ENCODE results near the gene CCDC112.

CCDC112 gene

DNA sequence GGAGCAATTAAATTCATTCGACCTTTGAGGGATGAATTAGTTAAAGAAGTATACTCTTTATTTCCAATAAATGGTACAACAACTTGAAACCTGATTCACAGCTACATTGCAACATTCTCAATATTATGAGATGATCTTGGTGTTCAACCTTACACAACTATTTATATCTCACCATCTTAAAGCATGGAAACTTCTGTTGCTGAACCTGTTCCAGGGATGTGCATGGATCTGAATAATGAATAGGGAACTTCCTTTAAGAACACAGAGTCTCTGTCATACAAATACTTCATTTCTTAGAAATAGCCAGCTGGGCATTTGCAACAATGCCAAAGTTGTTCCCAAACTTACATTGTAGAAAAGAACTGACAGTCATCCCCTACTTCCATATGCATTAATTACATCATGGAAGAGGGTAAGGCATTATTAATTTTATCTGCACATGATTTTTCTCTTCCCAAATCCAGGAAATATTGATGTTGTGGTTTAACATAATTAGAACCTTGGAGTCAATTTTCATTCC lies 39.8 kb upstream of the CCDC112 start:
- no peak overlapping the region for H2AFZ ChIP-seq (ENCODE audit: low read length)
- no peak for DNase-seq (ENCODE audit: low spot score)
- WGBS, 2 donors (ENCODE audit: extremely low coverage in 2 of 2, insufficient read length in 2 of 2, insufficient replicate concordance in 1 of 2): no CpG with 5 or more reads among the region's 1 CpG

DNA sequence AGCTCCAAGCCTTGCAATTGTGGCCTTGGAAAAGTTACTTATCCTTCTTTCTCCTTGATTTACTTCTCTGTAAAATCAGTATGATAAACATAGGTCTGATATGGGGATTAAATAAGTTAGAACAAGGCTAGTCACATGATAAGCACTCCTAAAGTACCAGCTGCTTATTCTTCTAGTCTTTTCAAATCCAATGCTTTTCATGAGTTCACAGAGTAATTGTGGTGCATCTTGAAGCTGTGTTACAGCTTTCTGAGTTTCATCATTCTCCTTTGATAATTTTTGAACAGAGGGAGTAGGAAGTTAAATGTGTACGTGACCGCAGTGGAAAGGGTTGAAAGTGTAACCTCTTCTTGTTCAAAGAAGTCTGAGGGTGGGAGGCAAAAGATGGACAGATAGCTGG lies 38.8 kb upstream of the CCDC112 start:
- Histone ChIP-seq H2AFZ (ENCODE audit: low read length) (no peak overlapping the region), H2AK5ac (ENCODE audit: low read depth, low read length) (no peak overlapping the region), H2BK15ac (ENCODE audit: low read length) (no peak overlapping the region), H3K4me1 (ENCODE audit: control insufficient read depth in 2 of 2, insufficient read depth in 1 of 2, low read depth in 1 of 2, low read length in 2 of 2) (peaks cover 0 to 3% of the 10 kb centered on the region in 2 donors), H3K4me3 (ENCODE audit: low read length in 2 of 2) (no peak overlapping the region), H4K91ac (ENCODE audit: low read depth, low read length, poor library complexity) (no peak overlapping the region), H2BK12ac (ENCODE audit: low read length) (no peak overlapping the region), H3K27ac (replicated peaks; ENCODE audit: low read length) (no peak overlapping the region), H3K18ac (ENCODE audit: low read length) (no peak overlapping the region), H2BK5ac (ENCODE audit: low read length) (no peak overlapping the region), H3K27me3 (ENCODE audit: control insufficient read depth in 3 of 3, insufficient read depth in 3 of 3, low read depth in 1 of 3, low read length in 3 of 3) (no peaks in the 10 kb centered on the region), H3K9me3 (replicated peaks in 1 of 2; ENCODE audit: control insufficient read depth in 2 of 2, insufficient read depth in 1 of 2, low read depth in 1 of 2, low read length in 2 of 2) (no peaks in the 10 kb centered on the region), H2BK120ac (ENCODE audit: low read depth, low read length) (no peak overlapping the region), H4K8ac (ENCODE audit: low read depth, low read length) (no peak overlapping the region), H3K14ac (ENCODE audit: low read length) (no peak overlapping the region), H3K9ac (ENCODE audit: low read depth, low read length, poor library complexity) (no peak overlapping the region), H3K4ac (ENCODE audit: low read length) (no peak overlapping the region), H3K23ac (ENCODE audit: low read depth, low read length, poor library complexity) (no peak overlapping the region), H3K36me3 (replicated peaks in 1 of 2; ENCODE audit: control insufficient read depth in 2 of 2, insufficient read depth in 2 of 2, low read length in 2 of 2) (no peaks in the 10 kb centered on the region), H3K79me1 (ENCODE audit: low read depth, low read length) (no peaks in the 10 kb centered on the region), H3K4me2 (ENCODE audit: insufficient read depth, low read length, poor library complexity, severe bottlenecking) (no peak overlapping the region)
- DNase-seq (ENCODE audit: low spot score): no peak
- WGBS, 2 donors (ENCODE audit: extremely low coverage in 2 of 2, insufficient read length in 2 of 2, insufficient replicate concordance in 1 of 2): no CpG with 5 or more reads among the region's 2 CpGs

More for the DNA sequence above, 39.8 kb upstream of the CCDC112 start:
- Histone ChIP-seq H3K23ac (ENCODE audit: low read depth, low read length, poor library complexity) (no peak overlapping the region), H2BK15ac (ENCODE audit: low read length) (no peak overlapping the region), H2BK120ac (ENCODE audit: low read depth, low read length) (no peak overlapping the region), H2AK5ac (ENCODE audit: low read depth, low read length) (no peak overlapping the region), H3K27ac (replicated peaks; ENCODE audit: low read length) (no peak overlapping the region), H2BK5ac (ENCODE audit: low read length) (no peak overlapping the region), H3K4me3 (ENCODE audit: low read length in 2 of 2) (no peak overlapping the region), H3K36me3 (replicated peaks in 1 of 2; ENCODE audit: control insufficient read depth in 2 of 2, insufficient read depth in 2 of 2, low read length in 2 of 2) (no peaks in the 10 kb centered on the region), H3K27me3 (ENCODE audit: control insufficient read depth in 3 of 3, insufficient read depth in 3 of 3, low read depth in 1 of 3, low read length in 3 of 3) (no peaks in the 10 kb centered on the region), H3K18ac (ENCODE audit: low read length) (no peak overlapping the region), H4K8ac (ENCODE audit: low read depth, low read length) (no peak overlapping the region), H2BK12ac (ENCODE audit: low read length) (no peak overlapping the region), H3K14ac (ENCODE audit: low read length) (no peak overlapping the region), H3K4ac (ENCODE audit: low read length) (no peak overlapping the region), H3K9ac (ENCODE audit: low read depth, low read length, poor library complexity) (no peak overlapping the region), H3K4me2 (ENCODE audit: insufficient read depth, low read length, poor library complexity, severe bottlenecking) (no peak overlapping the region), H3K4me1 (ENCODE audit: control insufficient read depth in 2 of 2, insufficient read depth in 1 of 2, low read depth in 1 of 2, low read length in 2 of 2) (peaks cover 0 to 3% of the 10 kb centered on the region in 2 donors), H4K91ac (ENCODE audit: low read depth, low read length, poor library complexity) (no peak overlapping the region), H3K9me3 (replicated peaks in 1 of 2; ENCODE audit: control insufficient read depth in 2 of 2, insufficient read depth in 1 of 2, low read depth in 1 of 2, low read length in 2 of 2) (no peaks in the 10 kb centered on the region), H3K79me1 (ENCODE audit: low read depth, low read length) (no peaks in the 10 kb centered on the region)

DNA sequence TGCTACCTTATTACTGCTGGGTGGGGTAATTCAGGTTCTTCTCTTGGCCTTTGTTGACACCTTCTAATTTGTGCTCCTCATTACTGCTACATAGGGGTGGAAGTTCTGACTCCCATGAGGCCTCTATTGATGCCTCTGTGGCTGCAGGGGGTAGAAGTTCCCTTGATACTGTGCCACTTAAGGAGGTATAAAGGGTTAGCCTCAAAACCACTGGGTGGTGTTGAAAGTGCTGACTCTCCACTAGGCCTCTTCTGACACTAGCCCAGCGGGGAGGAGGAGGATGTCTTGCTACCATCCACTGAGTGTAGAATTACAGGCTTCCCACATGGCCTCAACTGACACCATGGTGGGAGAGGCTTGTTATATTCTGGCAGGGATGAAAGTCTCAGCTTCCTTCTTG lies 36.7 kb upstream of the CCDC112 start:
- H3K4me3 ChIP-seq (ENCODE audit: low read length in 2 of 2): no peak overlapping the region
- no peak overlapping the region for H2AK5ac ChIP-seq (ENCODE audit: low read depth, low read length)
- no peak for DNase-seq (ENCODE audit: low spot score)
- no peaks in the 10 kb centered on the region for H3K36me3 ChIP-seq (replicated peaks in 1 of 2; ENCODE audit: control insufficient read depth in 2 of 2, insufficient read depth in 2 of 2, low read length in 2 of 2)
- WGBS, 2 donors (ENCODE audit: extremely low coverage in 2 of 2, insufficient read length in 2 of 2, insufficient replicate concordance in 1 of 2): no CpG with 5 or more reads among the region's 1 CpG
- peaks cover 2 to 3% of the 10 kb centered on the region in 2 donors for H3K4me1 ChIP-seq (ENCODE audit: control insufficient read depth in 2 of 2, insufficient read depth in 1 of 2, low read depth in 1 of 2, low read length in 2 of 2)
- no peak overlapping the region for H3K4me2 ChIP-seq (ENCODE audit: insufficient read depth, low read length, poor library complexity, severe bottlenecking)
- no peak overlapping the region for H2AFZ ChIP-seq (ENCODE audit: low read length)
- H3K27me3 ChIP-seq (ENCODE audit: control insufficient read depth in 3 of 3, insufficient read depth in 3 of 3, low read depth in 1 of 3, low read length in 3 of 3): no peaks in the 10 kb centered on the region
- H3K23ac ChIP-seq (ENCODE audit: low read depth, low read length, poor library complexity): no peak overlapping the region
- H4K8ac ChIP-seq (ENCODE audit: low read depth, low read length): no peak overlapping the region
- no peak overlapping the region for H3K27ac ChIP-seq (replicated peaks; ENCODE audit: low read length)
- H3K9ac ChIP-seq (ENCODE audit: low read depth, low read length, poor library complexity): no peak overlapping the region
- H2BK120ac ChIP-seq (ENCODE audit: low read depth, low read length): no peak overlapping the region
- no peak overlapping the region for H2BK12ac ChIP-seq (ENCODE audit: low read length)
- H3K14ac ChIP-seq (ENCODE audit: low read length): no peak overlapping the region
- no peak overlapping the region for H3K18ac ChIP-seq (ENCODE audit: low read length)
- H2BK15ac ChIP-seq (ENCODE audit: low read length): no peak overlapping the region
- H4K91ac ChIP-seq (ENCODE audit: low read depth, low read length, poor library complexity): no peak overlapping the region
- no peak overlapping the region for H2BK5ac ChIP-seq (ENCODE audit: low read length)
- no peak overlapping the region for H3K4ac ChIP-seq (ENCODE audit: low read length)
- no peaks in the 10 kb centered on the region for H3K9me3 ChIP-seq (replicated peaks in 1 of 2; ENCODE audit: control insufficient read depth in 2 of 2, insufficient read depth in 1 of 2, low read depth in 1 of 2, low read length in 2 of 2)
- H3K79me1 ChIP-seq (ENCODE audit: low read depth, low read length): no peaks in the 10 kb centered on the region

DNA sequence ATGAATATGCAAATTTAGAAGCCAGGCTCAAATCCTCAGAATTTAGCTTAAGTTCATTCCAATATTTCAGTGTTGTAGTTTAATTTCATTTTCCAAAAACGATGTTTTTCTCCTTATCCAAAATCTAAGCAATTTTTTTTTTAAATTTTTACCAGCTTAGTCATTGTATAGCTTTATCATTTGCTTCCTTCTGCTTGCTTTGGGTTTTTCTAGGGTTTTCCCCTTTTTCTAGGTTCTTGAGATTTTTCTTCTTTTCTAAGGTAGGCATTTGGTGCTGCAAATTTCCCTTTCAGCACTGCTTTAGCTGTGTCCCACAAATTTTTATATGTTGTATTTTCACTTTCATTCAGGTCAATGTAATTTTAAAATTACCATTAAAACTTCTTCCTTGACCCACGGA lies 34.4 kb upstream of the CCDC112 start:
- H3K36me3 ChIP-seq (replicated peaks in 1 of 2; ENCODE audit: control insufficient read depth in 2 of 2, insufficient read depth in 2 of 2, low read length in 2 of 2): no peaks in the 10 kb centered on the region
- no peak overlapping the region for H2BK12ac ChIP-seq (ENCODE audit: low read length)
- no peak overlapping the region for H4K91ac ChIP-seq (ENCODE audit: low read depth, low read length, poor library complexity)
- no peak overlapping the region for H3K23ac ChIP-seq (ENCODE audit: low read depth, low read length, poor library complexity)
- H3K4me3 ChIP-seq (ENCODE audit: low read length in 2 of 2): no peak overlapping the region
- no peak overlapping the region for H2BK120ac ChIP-seq (ENCODE audit: low read depth, low read length)
- H3K4me2 ChIP-seq (ENCODE audit: insufficient read depth, low read length, poor library complexity, severe bottlenecking): no peak overlapping the region
- peaks cover 0 to 4% (median 0%) of the 10 kb centered on the region in 3 experiments for H3K27me3 ChIP-seq (ENCODE audit: control insufficient read depth in 3 of 3, insufficient read depth in 3 of 3, low read depth in 1 of 3, low read length in 3 of 3)
- no CpG with 5 or more reads among the region's 2 CpGs for whole genome bisulfite sequencing, 2 donors (ENCODE audit: extremely low coverage in 2 of 2, insufficient read length in 2 of 2, insufficient replicate concordance in 1 of 2)
- H2AK5ac ChIP-seq (ENCODE audit: low read depth, low read length): no peak overlapping the region
- no peak overlapping the region for H4K8ac ChIP-seq (ENCODE audit: low read depth, low read length)
- H3K79me1 ChIP-seq (ENCODE audit: low read depth, low read length): no peaks in the 10 kb centered on the region
- no peak overlapping the region for H3K27ac ChIP-seq (replicated peaks; ENCODE audit: low read length)
- H3K14ac ChIP-seq (ENCODE audit: low read length): no peak overlapping the region
- H2BK5ac ChIP-seq (ENCODE audit: low read length): no peak overlapping the region
- no peak for DNase-seq (ENCODE audit: low spot score)
- no peak overlapping the region for H2AFZ ChIP-seq (ENCODE audit: low read length)
- H3K9ac ChIP-seq (ENCODE audit: low read depth, low read length, poor library complexity): no peak overlapping the region
- H2BK15ac ChIP-seq (ENCODE audit: low read length): no peak overlapping the region
- no peak overlapping the region for H3K18ac ChIP-seq (ENCODE audit: low read length)
- no peaks in the 10 kb centered on the region for H3K9me3 ChIP-seq (replicated peaks in 1 of 2; ENCODE audit: control insufficient read depth in 2 of 2, insufficient read depth in 1 of 2, low read depth in 1 of 2, low read length in 2 of 2)
- peaks cover 2 to 3% of the 10 kb centered on the region in 2 donors for H3K4me1 ChIP-seq (ENCODE audit: control insufficient read depth in 2 of 2, insufficient read depth in 1 of 2, low read depth in 1 of 2, low read length in 2 of 2)
- no peak overlapping the region for H3K4ac ChIP-seq (ENCODE audit: low read length)
